ENCODE data around the gene MEFV.

The MEFV gene

GRCh38 chr16:3268294-3268693, 11.9 kb upstream of the MEFV start:
- no peak for DNase-seq (ENCODE audit: low spot score)

DNA sequence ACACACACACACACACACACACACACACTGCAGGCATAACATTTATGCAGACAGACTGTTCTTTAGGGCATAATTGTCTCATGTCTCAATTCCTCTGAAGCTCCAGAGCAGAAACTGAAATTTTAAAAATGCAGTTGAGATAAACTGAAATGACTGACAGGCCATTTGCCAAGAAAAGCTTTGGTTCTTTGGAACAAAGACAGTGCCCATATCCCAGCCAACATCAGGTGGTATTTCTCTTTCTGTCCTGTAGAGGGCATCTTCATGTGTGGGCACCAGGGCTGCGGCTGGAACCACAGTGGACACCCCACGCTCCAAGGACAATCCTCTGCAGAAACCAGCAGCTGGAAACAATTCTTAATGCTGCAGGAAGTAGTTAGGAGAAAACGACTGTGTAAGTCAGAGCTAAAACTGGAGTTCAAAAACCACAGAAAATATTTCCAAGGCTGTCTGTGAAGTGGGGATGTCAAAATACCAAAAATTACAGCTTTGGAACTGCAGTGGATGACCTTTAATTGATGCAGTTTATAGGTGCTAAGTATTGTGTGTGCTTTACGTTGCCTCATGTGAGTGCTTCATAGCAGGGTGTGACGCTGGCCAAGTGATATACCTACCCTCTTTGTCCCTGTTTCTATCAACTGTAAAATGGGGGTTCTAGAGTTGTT, 10.6 kb upstream of the MEFV start:
- DNase-seq (ENCODE audit: low spot score) = no peak

GRCh38 chr16:3264137-3265036, 8.0 kb upstream of the MEFV start:
- DNase-seq (ENCODE audit: low spot score) = peak; percentile 98

DNA sequence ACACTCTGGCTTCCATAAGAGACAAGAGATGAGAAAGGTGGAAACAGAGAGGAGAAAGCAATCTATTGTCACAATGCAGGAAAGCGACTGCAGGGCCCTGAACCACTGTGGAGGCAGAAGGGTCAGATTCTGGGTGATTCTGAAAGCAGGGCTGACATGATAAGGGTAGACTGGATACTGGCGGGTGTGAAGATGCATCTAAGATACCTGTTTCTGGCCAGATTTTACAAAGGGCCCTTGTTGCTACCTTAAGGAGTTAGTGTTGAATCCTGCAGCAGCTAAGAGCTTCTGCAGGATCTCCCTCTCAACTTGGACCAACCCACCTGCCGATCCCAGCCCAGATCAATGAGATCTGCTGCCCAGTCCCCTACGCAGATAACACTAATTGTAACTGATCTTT, 6.1 kb upstream of the MEFV start:
- DNase-seq (ENCODE audit: low spot score) = no peak

- no peak for DNase-seq (ENCODE audit: low spot score)
Measured at GRCh38 chr16:3259836-3260235, 3.4 kb upstream of the MEFV start.

DNA sequence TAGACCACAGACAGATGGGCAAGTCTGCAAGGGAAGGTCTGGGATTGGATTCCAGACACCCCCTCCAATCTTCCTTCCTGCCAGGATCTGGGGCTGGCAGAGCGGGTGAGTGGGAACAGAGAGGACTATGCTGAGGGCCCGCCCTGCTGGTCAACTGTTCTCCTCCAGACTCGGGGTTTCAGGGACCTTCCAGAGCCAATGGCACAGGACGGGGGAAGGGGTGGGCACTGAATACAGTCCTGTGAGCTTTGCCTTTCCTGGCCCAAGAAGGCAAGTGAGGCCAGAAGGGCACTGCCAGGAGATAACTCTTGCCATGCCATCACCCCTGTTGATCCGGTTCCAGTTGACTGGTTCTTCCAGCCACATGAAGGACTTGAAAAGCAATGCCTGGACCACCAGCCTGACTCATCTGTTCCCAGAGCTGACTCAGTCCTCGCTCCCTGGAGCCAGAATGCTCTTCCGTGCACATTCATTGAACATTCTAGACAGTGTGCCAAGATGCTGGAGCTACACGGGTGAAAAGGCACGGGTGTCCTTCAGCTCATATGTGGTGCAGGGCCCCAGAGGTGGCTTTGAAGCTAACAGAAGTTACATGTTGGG, 533 bp upstream of the MEFV start:
- DNase-seq (ENCODE audit: low spot score) = no peak

DNA sequence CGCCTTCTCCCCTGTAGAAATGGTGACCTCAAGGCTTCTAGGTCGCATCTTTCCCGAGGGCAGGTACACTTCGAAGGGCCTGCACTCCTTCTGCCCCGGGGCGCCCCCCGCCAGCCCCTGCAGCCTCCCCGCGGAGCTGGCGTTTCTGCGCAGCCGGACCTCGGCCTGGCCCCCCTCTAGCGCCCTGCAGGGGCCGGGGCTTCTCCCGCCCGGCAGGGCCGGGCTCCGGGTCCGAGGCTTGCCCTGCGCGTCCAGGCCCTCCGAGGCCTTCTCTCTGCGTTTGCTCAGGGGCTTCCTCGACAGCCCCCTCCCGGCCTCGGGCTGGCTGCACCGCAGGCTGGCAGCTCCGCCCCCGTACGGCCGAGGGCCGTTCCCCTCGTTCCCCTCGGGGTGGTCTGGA, 2.1 kb downstream of the MEFV start:
- DNase-seq (ENCODE audit: low spot score) = no peak

DNA sequence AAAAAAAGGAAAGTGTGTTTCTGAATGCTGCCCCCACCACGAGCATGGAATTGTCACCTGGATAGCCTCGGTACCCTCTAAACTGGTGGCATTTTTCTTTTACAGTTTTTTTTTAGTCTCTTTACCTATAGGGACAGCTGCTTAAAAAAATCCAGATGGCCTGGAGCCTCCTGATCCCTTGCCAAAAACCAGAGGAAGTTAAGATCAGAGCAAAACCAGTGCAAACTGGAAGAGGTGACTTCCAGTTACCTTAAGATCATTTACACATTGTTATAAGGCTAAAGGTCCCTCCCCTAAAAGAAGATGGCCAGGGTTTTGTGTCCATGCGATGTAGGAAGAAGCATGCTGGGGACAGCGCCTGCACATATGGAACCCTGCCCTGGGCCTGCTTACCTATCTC, 3.5 kb downstream of the MEFV start:
- DNase-seq (ENCODE audit: low spot score) = no peak

DNA sequence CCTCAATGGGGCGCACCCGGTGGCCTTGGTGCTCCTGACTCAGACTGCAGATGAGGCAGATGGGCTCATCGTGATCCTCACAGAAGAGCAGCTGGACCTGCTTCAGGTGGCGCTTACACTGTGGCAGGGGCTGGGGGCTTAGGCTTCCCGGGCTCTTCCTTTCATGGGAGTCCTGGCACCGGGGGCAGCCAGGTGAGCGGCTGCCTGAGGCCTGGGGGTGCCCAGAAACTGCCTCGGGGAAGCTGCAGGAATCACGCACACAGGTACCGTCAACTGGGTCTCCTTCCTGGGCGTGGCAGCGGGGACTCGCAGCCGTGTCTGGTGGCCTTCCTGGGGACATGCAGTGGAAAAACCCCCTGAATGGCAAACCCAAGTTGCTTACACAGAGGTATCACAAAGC, 7.0 kb downstream of the MEFV start:
- no peak for DNase-seq (ENCODE audit: low spot score)

- no peak for DNase-seq (ENCODE audit: low spot score)
Measured at GRCh38 chr16:3249020-3249419, 7.4 kb downstream of the MEFV start.

DNA sequence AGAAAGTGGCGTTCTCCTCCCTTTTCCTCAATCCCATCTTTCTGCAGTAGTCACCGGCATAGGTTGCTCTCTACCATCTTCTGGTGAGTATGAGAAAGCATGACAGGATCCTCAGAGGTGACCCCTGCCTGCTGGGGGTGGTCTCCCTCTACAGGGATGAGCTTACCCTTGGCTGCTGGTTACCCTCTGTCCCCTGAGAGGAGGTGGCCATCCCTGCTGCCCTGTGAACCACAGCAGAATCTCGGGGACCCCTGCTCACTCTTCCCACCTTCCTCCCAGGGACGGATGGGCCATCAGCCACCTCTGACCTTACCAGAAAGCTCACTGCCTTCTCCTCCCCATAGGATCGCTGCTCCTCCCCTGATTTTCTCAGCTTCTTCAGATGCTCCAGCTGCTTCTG, 7.8 kb downstream of the MEFV start:
- DNase-seq (ENCODE audit: low spot score) = no peak

DNA sequence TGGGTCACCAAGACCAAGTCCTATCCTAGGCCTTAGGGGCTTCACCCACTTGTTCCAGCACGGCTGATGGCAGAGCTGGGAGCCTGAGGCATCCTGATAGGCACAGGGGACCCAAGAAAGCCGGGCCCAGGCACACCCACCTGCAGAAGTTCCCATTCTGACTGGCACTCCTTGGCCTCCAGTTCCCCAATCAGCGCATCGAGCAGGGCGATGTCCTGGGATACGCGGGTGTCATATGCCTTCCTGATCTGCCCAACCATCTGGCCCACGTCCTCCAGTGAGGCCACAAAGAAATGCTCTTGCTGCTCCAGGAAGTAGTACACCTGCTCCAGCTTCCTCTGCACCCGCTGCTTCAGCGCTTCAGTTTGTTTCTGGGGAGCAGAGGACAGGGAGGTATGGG, 9.6 kb downstream of the MEFV start:
- DNase-seq (ENCODE audit: low spot score) = no peak

GRCh38 chr16:3246002-3246401, 10.4 kb downstream of the MEFV start:
- DNase-seq (ENCODE audit: low spot score) = no peak

- DNase-seq (ENCODE audit: low spot score) = no peak
Measured at GRCh38 chr16:3243882-3244281, 12.6 kb downstream of the MEFV start.

DNA sequence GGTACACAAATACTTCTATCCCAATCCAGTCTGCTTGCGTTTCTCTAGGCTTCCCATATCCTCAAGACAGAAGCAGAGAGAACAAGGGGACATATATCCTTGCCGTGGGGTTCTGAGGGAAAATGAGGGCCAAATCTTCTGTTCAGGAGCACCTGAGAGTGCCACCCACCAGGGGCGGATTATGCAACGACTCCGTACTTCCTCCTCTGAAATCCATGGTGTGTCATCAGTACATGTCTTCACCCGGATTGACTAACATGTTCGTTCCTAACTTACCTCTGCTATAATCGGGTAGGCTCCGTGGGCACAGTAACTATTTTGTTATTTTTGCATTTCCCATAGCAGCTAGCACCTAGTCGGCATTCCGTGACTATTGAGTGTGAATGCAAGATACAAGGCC, 13.7 kb downstream of the MEFV start:
- no peak for DNase-seq (ENCODE audit: low spot score)

DNA sequence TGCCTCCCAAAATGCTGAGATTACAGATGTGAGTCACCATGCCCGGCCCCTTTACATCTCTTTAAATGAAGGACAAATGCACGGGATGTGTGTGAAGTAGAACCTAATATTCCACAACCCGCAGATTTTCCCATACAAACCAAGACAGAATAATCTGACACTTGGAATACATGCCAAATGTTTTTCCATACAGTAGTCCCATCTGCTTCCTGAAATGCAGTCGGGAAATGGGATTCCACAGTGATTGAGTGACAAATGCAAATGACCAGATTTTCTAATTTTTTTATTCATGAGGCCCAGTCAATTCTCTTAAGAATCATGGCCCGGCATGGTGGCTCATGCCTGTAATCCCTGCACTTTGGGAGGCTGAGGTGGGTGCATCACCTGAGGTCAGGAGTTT, 14.7 kb downstream of the MEFV start:
- DNase-seq (ENCODE audit: low spot score) = no peak

DNA sequence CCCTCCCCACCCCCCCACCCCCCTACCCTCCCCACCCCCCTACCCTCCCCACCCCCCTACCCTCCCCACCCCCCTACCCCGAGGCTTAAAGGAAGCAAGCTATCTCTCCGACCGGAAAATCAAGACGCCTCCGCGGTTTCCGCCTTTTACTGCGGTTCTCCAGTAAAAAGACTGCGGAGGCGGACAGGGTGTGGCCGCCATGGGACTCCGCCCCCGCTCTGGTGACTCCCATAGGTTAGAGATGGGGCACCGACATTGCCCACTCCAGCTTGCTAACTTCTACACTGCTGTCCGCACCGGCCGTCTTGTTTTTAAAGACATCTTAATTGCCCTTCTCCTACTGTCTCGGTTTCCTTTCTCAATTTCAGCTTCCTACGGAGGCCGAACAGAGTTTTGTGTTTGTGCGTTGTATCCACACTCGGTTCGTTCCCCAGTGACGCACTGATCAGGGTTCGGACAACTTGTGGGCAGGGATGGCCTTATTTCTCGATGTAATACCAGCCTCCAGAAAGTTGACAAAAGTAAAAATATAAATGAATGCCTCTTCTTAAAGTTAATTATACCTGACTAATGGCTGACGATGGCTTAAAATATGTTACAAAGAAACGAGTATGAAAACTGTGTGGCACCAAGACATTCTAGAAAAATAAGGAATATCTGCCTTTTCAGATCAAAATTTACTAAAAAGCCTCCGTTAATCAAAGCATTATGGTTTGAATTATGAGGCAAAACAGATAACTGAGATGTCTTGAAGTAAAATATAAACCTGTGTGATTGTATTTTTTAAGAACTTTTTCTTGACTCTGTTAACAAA, 20.4 kb downstream of the MEFV start:
- no peak for DNase-seq (ENCODE audit: low spot score)

DNA sequence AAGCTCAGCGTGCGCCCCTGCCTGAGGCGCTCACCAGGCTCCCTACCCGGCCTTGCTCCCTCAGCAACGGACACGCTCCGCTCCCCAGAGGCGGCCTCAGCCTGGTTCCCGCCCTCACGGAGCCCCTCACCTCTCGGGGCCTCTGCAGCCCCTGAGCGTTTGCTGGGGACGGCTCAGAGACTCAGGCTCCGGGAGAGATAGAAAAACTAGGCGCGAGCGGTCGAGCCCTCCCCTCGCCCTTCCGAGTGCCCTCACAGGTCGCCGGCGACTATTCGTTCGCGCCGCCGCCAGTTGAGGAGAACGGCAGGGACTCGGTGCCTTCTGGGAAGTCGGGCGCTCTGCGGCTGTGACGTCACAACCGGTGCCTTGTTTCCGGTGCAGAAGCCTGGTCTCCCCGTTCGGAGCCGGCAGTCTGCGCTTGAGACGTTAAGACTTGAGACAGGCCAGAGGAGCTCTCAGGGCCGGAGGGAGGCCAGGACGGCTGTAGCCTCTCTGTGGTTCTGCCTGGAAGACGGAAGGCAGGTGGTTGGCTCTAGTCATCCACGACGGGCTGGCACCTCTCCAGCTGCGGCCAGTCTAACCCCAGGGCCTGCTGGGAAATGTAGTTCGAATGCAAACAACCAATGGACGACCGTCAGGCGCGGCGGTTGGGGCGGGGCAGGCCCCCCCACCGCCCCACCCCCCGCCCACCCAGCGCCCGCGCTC, 21.4 kb downstream of the MEFV start, which contains the start of gene ZNF200:
ZNF200 (minus strand) TSS at position 302 of the 705 bp plus-strand sequence. CDS start 1,403 bp downstream, outside the sequence.
- DNase-seq (ENCODE audit: low spot score) = peak; percentile 95

GRCh38 chr16:3234543-3234856, 21.9 kb downstream of the MEFV start:
- DNase-seq (ENCODE audit: low spot score) = peak; percentile 15

DNA sequence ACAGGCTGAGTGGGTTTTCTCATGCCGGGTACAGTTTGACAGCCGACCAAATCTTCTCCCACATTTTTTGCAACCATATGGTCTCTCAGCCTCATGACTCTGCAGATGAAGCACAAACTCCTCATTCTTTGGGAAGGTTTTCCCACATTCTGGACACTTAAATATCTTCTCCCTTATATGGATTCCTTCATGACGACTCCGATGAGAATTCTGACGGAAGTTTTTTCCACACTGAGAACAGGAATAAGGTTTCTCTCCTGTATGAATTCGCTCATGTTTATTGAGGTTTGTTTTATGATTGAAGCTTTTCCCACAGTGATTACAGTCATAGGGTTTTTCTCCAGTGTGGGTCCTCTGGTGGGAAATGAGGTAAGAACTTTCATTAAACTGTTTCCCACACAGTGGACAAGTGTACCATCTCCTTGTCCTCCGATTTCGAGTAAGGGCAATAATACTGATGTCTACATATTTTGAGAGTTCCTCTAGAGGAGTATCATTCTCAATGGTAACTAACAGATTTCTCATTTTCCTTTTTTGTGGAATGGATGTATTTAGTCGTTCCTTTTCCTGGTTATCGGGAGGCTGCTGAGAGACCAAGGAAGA, 32.4 kb downstream of the MEFV start:
- DNase-seq (ENCODE audit: low spot score) = no peak

GRCh38 chr16:3220839-3221238, 35.6 kb downstream of the MEFV start:
- DNase-seq (ENCODE audit: low spot score) = no peak

Measured in activated CD4-positive, alpha-beta T cell treated with anti-CD3 and anti-CD28 coated beads, Interleukin-2, Interleukin-4, amounts not matched to agents 100 ng/mL and 50 ng/mL, durations not matched to agents 16 hours and 8 hours (primary cell).